SK-N-DZ (cell line): ENCODE data around the gene TMEM218. TPM values are rescaled to one million over a fixed set of nuclear protein-coding genes. Genes with fewer than 3 reads are reported as not detected.
A peak's percentile ranks its signal among the peaks of the same experiment; 100 is the strongest.

Source experiments
- DNase-seq: peaks from one replicate; pipeline ENCODE4 v3.0.0-alpha.2; 2015; ENCODE audit warnings: low spot score
- polyA plus RNA-seq, 2 experiments: library from polyadenylated mRNA; depleted of rRNA; stranded (reverse); fragments of >200 nt; gene quantifications; 2 replicates each; pipeline ENCODE4 v1.2.3, GENCODE V29; 2014

Gene TMEM218
- 30.2 and 35.7 TPM in 2 replicates for polyA plus RNA-seq (2014; cell fraction: cytosol; rRNA removed)
- 32.0 and 43.3 TPM in 2 replicates for polyA plus RNA-seq (2014; cell fraction: nucleus; rRNA removed)

GRCh38 chr11:125111343-125112207 is at the start of gene TMEM218:
Gene TMEM218, minus strand, starts transcription at chr11:125111626. Its CDS starts 9,385 bp downstream, at chr11:125102241.
- DNase-seq, result peak; percentile 95

GRCh38 chr11:125157953-125158680 is 46.7 kb upstream of the TMEM218 start:
- no peak for DNase-seq

- no peak for DNase-seq
Observed at GRCh38 chr11:125157118-125157733, 45.8 kb upstream of the TMEM218 start.

GRCh38 chr11:125156346-125157117 is 45.1 kb upstream of the TMEM218 start:
- no peak for DNase-seq

GRCh38 chr11:125155767-125156166 is 44.3 kb upstream of the TMEM218 start:
- DNase-seq, result no peak

GRCh38 chr11:125155100-125155444 is 43.6 kb upstream of the TMEM218 start:
- DNase-seq, result no peak

GRCh38 chr11:125154378-125155099 is 43.1 kb upstream of the TMEM218 start:
- DNase-seq, result no peak

- DNase-seq, result no peak
Observed at GRCh38 chr11:125153837-125154236, 42.4 kb upstream of the TMEM218 start.

GRCh38 chr11:125148743-125149142 is 37.3 kb upstream of the TMEM218 start:
- no peak for DNase-seq

- no peak for DNase-seq
Observed at GRCh38 chr11:125148011-125148410, 36.6 kb upstream of the TMEM218 start.

GRCh38 chr11:125147280-125147679 is 35.9 kb upstream of the TMEM218 start:
- no peak for DNase-seq

GRCh38 chr11:125146232-125146631 is 34.8 kb upstream of the TMEM218 start:
- no peak for DNase-seq

GRCh38 chr11:125141686-125142535 is 30.5 kb upstream of the TMEM218 start:
- peak; percentile 2 for DNase-seq

GRCh38 chr11:125141178-125141577 is 29.8 kb upstream of the TMEM218 start:
- no peak for DNase-seq

- no peak for DNase-seq
Observed at GRCh38 chr11:125140233-125140632, 28.8 kb upstream of the TMEM218 start.

- no peak for DNase-seq
Observed at GRCh38 chr11:125139778-125140177, 28.4 kb upstream of the TMEM218 start.

GRCh38 chr11:125138966-125139365 is 27.5 kb upstream of the TMEM218 start:
- DNase-seq, result no peak

- DNase-seq, result no peak
Observed at GRCh38 chr11:125136001-125136400, 24.6 kb upstream of the TMEM218 start.

- no peak for DNase-seq
Observed at GRCh38 chr11:125132596-125132995, 21.2 kb upstream of the TMEM218 start.

- DNase-seq, result no peak
Observed at GRCh38 chr11:125132071-125132470, 20.6 kb upstream of the TMEM218 start.
